Measurements from ENCODE around the gene PATE1. TPM values are rescaled to one million over a fixed set of nuclear protein-coding genes. Genes with fewer than 3 reads are reported as not detected.

PATE1 gene
- total and polyA plus RNA-seq, 10 of the 15 experiments (the other 5 are each of a cell fraction or from before 2014, with no cell fraction given), result not detected

- POLR2A ChIA-PET, result no interaction called here
- Histone ChIP-seq H3K27me3 (replicated peaks in 1 of 2; ENCODE audit: control insufficient read depth in 2 of 2, insufficient read depth in 2 of 2, low read length in 1 of 2) (peaks cover 0 to 2% of the 10 kb centered on the region in 2 experiments; a peak in 2 of 4 replicates), H3K36me3 (ENCODE audit: control insufficient read depth in 2 of 2, insufficient read depth in 2 of 2, low read length in 1 of 2) (no peaks in the 10 kb centered on the region), H3K9ac (ENCODE audit: control insufficient read depth, insufficient read depth, low read length) (no peak overlapping the region), H3K79me2 (ENCODE audit: control insufficient read depth, insufficient read depth, low read length) (no peaks in the 10 kb centered on the region), H3K4me3 (no peak overlapping the region), H4K20me1 (ENCODE audit: control insufficient read depth, insufficient read depth) (no peaks in the 10 kb centered on the region), H2AFZ (ENCODE audit: control insufficient read depth, low read depth, low read length) (no peak overlapping the region), H3K4me1 (ENCODE audit: control insufficient read depth, insufficient read depth, low read length) (no peaks in the 10 kb centered on the region), H3K4me2 (ENCODE audit: control insufficient read depth, insufficient read depth) (no peak overlapping the region), H3K27ac (ENCODE audit: control insufficient read depth, insufficient read depth) (no peak overlapping the region), H3K9me3 (replicated peaks; ENCODE audit: control insufficient read depth, insufficient read depth, low read length) (no peaks in the 10 kb centered on the region)
- CTCF ChIA-PET, result no interaction called here
- RAD21 ChIA-PET (ENCODE audit: unreplicated experiment), result no interaction called here
- in situ Hi-C loops (cut with MboI), result no loop called here
- no peak for DNase-seq (ENCODE audit: low read depth, low spot score)
- no peak for ATAC-seq
- SMC1A ChIA-PET (ENCODE audit: uncharacterized antibody, unreplicated experiment), result no interaction called here
- no TSS peak for BruUV-seq (replicated peaks)
- intact Hi-C loops (cut with micrococcal nuclease; ENCODE audit: unreplicated experiment), result no loop called here
- TF ChIP-seq NBN (IDR thresholded peaks at IDR 0.05) (no peak), ZNF687 (IDR thresholded peaks at IDR 0.05) (no peak), HCFC1 (IDR thresholded peaks at IDR 0.05; ENCODE audit: low read length) (no peak), YY1 (IDR thresholded peaks at IDR 0.05; ENCODE audit: low read depth, low read length) (no peak), ATF2 (IDR thresholded peaks at IDR 0.05; ENCODE audit: low read length) (no peak), STAT1 (conservative IDR thresholded peaks at IDR 0.05) (no peak), FOXK2 (IDR thresholded peaks at IDR 0.05) (no peak)
- 48% methylated on average over 6 of the region's 6 CpGs for WGBS (ENCODE audit: insufficient coverage, insufficient replicate concordance, low lambda C conversion rate, missing lambda C conversion rate)
- no peak for FAIRE-seq
These were observed 25.3 kb upstream of the PATE1 start for GRCh38 chr11:125720781-125721180.

Data from GM12878 (cell line).